Measurements from ENCODE around the gene GRIN1.

Gene GRIN1

DNA sequence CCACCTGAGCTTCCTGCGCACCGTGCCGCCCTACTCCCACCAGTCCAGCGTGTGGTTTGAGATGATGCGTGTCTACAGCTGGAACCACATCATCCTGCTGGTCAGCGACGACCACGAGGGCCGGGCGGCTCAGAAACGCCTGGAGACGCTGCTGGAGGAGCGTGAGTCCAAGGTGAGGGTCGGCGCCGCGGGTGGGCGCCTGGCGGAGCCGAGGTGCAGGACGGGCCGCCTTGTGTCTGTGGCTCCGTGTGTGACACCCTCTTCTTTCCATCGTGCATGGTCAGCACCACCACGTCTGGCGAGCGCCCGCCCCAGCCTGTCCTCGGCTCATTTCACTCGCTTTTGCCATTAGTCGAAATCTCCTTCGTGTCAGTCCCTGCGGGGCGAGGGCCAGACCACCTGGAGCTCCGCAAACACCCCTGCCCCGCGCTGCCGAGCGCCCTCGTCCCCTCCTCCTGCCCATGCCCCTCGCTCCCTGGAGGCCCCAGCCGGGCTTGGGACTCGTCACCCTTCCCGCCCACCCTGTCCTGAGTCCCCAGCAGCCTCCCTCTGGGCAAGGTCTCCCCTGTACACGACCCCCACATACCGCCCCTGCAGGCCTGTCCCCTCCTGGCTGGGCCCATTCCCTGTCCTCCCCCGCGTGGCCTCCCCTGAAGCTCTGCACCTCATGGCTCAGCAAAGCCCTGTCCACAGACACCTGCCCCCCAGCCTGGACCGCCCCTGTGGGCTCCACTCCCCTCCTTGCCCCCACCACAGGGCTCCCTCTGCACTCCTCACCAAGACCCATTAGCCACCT is 7.0 kb downstream of the GRIN1 start:
- no peak for DNase-seq (ENCODE audit: low read depth in 1 of 2, low spot score in 1 of 2)

DNA sequence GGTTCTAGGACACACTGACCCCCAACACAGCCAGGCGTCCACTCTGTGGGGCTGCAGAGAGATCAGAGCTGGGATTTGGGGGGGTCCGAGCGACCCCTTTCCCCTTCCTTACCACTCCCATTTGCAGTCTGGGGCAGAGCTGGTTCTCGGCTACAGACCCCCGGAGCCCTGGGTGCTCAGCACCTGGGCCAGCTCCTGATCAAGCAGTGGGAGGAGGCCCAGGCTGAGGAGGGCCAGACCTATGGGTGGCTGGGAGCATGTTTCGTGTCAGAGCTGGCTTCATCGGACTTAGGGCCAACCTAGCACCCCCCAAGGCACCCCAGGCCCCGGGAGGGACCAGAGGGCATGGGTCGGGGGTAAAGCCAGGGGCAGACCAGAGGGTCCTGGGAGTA is 7.6 kb downstream of the GRIN1 start:
- DNase-seq (ENCODE audit: low read depth in 1 of 2, low spot score in 1 of 2) = no peak

GRCh38 chr9:137147091-137147792 is 8.3 kb downstream of the GRIN1 start:
- DNase-seq (ENCODE audit: low read depth in 1 of 2, low spot score in 1 of 2) = no peak

DNA sequence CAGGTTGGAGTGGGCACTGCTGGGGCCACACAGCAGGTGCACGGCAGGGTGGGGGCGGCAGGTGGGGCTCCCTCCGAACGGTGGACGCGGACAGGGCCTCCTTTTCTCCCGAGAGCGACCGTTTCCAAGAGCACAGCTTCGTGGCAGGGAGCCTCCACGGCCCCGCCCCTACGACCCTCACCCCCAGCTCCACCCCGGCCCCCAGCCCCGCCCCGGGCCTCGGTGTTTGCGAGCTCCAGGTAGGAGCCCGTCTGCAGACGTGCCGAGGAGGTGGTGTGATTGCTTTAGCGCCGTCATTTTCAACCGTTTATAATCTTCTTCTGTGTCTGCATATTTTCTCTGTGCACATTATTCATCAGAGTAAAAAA is 8.8 kb downstream of the GRIN1 start:
- DNase-seq (ENCODE audit: low read depth in 1 of 2, low spot score in 1 of 2) = no peak

- no peak for DNase-seq (ENCODE audit: low read depth in 1 of 2, low spot score in 1 of 2)
Observed at GRCh38 chr9:137148242-137148641, 9.3 kb downstream of the GRIN1 start.

DNA sequence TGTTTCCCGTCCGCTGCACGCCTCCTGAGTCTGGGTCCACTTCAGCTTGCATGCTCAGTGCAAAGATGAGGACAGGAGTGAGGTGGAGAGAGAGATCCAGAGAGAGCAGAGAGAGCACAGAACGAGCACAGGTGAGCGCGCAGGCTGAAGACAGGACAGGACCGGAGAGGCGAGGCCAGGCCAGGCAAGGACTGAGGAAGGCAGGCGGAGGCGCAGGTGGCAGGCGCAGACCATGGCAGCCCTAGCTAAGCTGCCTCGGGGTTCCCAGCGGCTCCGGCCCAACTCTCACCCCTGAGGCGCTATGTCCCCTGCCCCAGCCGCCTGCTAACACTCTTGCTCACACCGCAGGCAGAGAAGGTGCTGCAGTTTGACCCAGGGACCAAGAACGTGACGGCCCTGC is 9.7 kb downstream of the GRIN1 start:
- no peak for DNase-seq (ENCODE audit: low read depth in 1 of 2, low spot score in 1 of 2)

DNA sequence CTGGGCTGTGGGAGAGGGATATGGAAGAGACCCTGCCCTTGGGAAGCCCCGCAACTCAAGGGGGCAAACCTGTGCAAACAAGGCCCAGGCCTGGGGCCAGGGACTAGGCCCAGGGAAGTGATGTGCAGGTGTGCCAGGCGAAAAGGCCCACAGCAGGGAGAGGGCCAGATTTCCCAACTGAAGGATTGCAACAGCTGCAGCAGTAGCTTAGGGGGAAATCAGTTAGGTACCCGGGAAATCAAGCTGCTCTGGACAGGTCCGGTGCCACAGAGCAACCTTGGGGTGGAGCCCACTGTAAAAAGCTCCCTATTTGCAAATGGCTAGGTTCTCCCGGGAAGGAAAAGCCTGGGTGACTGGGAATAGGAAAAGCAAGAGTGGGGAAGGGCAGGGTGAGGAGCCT is 10.4 kb downstream of the GRIN1 start:
- no peak for DNase-seq (ENCODE audit: low read depth in 1 of 2, low spot score in 1 of 2)

DNA sequence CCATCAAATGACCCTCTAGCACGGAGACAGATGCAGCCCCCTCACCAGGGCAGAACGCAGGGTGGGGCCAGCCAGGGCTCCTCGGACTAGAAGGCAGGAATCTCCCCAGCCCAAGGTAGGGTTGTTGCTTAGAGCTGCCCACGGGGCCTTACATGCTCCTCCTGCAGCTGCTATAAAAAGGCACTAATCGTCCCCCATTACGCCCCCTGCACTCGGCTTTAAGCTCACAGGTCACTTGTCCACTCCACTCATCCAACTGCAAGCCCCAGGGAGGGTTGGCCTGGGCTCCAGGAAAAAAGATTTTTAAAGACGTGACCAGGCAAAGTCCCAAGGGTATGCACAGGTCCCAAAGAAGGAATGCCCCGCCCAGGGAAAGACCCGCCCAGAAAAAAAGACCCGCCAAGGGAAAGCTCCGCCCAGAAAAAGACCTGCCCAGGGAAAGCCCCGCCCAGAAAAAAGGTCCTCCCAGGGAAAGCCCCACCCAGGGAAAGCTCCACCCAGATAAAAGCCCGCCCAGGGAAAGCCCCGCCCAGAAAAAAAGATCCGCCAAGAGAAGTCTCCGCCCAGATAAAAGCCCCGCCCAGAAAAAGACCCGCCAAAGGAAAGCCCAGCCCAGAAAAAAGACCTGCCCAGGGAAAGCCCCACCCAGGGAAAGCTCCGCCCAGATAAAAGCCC is 11.1 kb downstream of the GRIN1 start:
- DNase-seq (ENCODE audit: low read depth in 1 of 2, low spot score in 1 of 2) = no peak

DNA sequence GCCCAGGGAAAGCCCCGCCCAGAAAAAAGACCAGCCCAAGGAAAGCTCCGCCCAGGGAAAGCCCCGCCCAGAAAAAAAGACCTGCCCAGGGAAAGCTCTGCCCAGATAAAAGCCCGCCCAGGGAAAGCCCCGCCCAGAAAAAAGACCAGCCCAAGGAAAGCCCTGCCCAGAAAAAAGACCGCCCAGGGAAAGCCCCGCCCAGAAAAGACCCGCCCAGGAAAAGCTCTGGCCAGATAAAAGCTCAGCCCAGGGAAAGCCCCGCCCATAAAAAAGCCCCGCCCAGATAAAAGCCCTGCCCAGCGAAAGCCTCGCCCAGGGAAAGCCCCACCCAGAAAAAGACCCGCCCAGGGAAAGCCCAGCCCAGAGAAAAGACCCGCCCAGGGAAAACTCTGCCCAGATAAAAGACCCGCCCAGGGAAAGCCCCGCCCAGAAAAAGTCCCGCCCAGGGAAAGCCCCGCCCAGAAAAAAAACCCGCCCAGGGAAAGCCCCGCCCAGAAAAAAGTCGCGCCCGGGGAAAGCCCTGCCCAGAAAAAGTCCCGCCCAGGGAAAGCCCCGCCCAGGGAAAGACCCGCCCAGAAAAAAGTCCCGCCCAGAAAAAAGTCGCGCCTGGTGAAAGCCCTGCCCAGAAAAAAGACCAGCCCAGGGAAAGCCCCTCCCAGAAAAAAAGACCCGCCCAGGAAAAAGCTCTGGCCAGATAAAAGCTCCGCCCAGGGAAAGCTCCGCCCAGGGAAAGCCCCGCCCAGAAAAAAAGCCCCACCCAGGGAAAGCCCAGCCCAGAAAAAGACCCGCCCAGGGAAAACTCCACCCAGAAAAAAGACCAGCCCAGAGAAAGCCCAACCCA is 11.9 kb downstream of the GRIN1 start:
- DNase-seq (ENCODE audit: low read depth in 1 of 2, low spot score in 1 of 2) = peak in 1 of 2 donors; percentile 39

- DNase-seq (ENCODE audit: low read depth in 1 of 2, low spot score in 1 of 2) = no peak
Observed at GRCh38 chr9:137152844-137153405, 14.0 kb downstream of the GRIN1 start.

DNA sequence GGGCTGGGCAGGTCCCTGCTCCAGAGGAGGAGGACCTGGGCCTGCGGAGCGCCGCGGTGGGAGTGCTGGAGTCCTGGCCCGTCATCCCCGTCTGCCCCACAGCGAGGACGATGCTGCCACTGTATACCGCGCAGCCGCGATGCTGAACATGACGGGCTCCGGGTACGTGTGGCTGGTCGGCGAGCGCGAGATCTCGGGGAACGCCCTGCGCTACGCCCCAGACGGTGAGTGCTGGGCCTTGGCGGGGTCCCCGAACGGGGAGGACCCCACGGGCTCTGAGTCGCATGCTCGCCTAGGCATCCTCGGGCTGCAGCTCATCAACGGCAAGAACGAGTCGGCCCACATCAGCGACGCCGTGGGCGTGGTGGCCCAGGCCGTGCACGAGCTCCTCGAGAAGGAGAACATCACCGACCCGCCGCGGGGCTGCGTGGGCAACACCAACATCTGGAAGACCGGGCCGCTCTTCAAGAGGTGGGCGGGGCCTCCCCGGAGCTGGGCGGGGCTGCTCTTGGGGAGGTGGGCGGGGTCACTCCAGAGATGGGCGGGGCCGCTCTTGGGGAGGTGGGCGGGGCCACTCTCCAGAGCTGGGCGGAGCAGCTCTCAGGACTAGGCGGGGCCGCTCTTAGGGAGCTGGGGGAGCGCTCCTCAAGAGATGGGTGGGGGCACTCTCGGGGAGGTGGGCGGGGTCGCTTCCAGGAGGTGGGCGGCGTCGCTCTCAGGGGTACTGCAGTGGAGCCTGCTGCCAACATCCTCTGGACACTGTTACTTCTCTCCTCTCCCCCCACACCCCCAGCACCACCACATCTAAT is 17.8 kb downstream of the GRIN1 start:
- DNase-seq (ENCODE audit: low read depth in 1 of 2, low spot score in 1 of 2) = peak; percentile 39

DNA sequence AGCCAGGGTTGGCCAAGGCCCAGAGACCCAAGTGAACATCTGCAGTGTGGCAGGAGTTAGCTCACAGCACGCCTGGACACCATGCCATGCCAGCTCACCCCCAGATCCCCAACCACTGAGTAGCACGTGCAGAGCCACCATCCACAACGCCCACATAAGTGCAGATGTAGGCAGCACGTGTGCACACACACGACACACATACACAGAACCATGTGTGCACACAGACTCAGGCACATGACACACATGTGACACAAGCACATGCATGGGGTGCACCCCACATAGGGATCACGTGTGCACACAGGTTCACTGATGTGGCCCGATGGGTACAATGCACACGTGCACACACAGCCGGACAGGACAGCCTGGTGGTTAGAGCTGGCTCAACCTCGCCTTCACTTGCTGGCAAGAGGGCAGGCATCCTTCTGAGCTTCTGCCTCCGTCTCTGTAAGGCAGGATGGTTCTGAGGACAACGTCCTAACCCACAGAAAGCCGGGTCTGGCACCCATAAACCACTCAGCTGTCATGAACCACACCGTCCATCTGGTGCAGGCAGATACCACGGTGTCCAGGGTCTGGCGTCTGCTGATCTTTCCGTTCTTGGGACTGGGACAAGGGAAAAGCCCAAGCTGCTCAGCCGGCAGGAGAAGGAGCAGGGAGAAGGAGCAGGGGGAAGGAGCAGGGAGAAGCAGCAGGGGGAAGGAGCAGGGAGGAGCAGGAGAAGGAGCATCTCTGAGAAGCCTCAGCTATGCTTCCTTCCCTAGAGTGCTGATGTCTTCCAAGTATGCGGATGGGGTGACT is 18.9 kb downstream of the GRIN1 start:
- no peak for DNase-seq (ENCODE audit: low read depth in 1 of 2, low spot score in 1 of 2)

- no peak for DNase-seq (ENCODE audit: low read depth in 1 of 2, low spot score in 1 of 2)
Observed at GRCh38 chr9:137158625-137159024, 19.7 kb downstream of the GRIN1 start.

DNA sequence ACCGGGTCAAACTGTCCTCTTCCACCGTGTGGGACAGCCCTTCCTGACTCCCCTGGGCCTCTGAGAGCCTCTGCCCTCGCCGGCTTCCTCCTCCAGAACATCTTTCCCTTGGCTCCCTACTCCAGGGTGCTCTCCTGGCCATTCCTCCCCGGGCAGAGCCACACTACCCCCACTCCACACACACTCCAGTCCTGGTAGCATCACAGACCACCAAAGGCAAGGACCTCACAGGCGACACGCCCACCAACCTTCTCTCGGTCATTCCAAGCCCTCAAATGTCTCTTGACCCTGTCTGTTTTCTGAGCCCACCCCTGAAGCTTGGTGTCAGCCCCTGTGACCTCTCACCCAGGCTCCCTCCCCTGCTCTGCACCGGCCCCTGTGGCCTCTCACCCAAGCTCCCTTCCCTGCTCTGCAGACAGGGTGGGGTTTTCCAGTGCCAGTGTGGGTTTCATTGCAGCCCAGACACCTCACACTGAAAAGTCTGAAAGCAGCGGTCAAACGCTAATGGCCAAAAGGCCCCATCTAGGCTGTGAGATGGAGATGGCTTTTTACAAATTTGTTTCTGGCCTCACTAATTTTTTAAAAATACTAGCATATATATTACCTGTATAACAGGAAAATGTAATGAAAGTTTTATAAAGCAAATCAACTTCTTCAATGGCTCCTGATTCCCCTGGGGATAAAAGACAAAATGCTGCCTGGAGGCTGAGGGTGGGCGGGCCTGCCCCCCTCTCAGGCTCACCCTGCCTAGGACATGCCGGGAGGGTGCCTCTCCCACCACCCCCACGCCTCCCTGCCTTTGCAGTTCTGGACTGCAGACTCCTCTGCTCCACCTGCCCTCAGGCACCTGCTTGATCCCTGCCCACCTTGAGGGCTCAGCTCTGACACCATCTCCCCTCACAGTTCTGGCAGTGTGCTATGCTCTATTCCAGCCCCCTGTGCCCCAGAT is 20.4 kb downstream of the GRIN1 start:
- DNase-seq (ENCODE audit: low read depth in 1 of 2, low spot score in 1 of 2) = no peak

DNA sequence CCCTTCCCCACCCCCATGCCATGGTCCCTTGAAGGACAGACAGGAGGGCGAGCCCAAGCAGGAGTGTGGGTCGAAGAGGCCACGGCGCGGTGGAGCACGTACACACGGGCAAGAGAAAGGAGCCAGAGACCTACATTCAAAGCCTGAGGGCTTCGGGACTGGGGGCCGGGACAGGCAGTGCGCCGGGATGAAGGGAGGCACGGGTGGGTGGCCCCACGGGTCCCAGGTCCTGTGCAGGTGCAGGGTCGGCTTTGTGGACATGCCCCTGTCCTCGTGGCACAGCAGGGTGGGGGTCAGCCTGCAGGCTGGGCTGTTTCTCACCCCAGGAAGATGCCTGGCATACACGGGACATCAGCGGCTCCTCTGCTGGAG is 21.1 kb downstream of the GRIN1 start:
- no peak for DNase-seq (ENCODE audit: low read depth in 1 of 2, low spot score in 1 of 2)

GRCh38 chr9:137160716-137161557 is 22.0 kb downstream of the GRIN1 start:
- no peak for DNase-seq (ENCODE audit: low read depth in 1 of 2, low spot score in 1 of 2)
